Measurements from ENCODE around the gene DGCR2. TPM values are rescaled to one million over a fixed set of nuclear protein-coding genes. Genes with fewer than 3 reads are reported as not detected.

DGCR2 gene
- total and polyA plus RNA-seq, 2 experiments from 2014 or later, result 18.5 to 83.0 TPM

- ATAC-seq, result no peak
These were observed 82.4 kb downstream of the DGCR2 start for GRCh38 chr22:19039796-19040280.

More at GRCh38 chr22:19039796-19040280, 82.4 kb downstream of the DGCR2 start:
- H3K27me3 ChIP-seq (ENCODE audit: insufficient read depth), result no peaks in the 10 kb centered on the region
- Mint-ChIP-seq H3K9me3 (no peaks in the 10 kb centered on the region), H3K36me3 (ENCODE audit: low read depth) (peaks cover 19% of the 10 kb centered on the region), H3K27me3 (ENCODE audit: insufficient read depth, low read depth, poor library complexity) (peaks cover 12% of the 10 kb centered on the region), H3K27ac (no peak overlapping the region), H3K4me1 (peaks cover 3% of the 10 kb centered on the region; the same call in 2 of the 3 replicates), H3K4me3 (no peak overlapping the region)
- no peak overlapping the region for H3K4me2 ChIP-seq
- no peak overlapping the region for H2AFZ ChIP-seq
- H3K4me1 ChIP-seq (ENCODE audit: insufficient read depth), result no peaks in the 10 kb centered on the region; the same call in 1 of the 2 replicates
- H4K20me1 ChIP-seq (replicated peaks; ENCODE audit: insufficient read depth), result peaks cover 5% of the 10 kb centered on the region
- DNase-seq (ENCODE audit: low spot score), result no peak
- no peak overlapping the region for H3K27ac ChIP-seq (ENCODE audit: low read depth)
- TF ChIP-seq ZNF331 (CRISPR knock-in tag; IDR thresholded peaks at IDR 0.05; ENCODE audit: low read depth), result no peak
- TF ChIP-seq EZH2 (IDR thresholded peaks at IDR 0.05; ENCODE audit: low read depth, unreplicated experiment), result no peak
- TF ChIP-seq ZNF462 (CRISPR knock-in tag; IDR thresholded peaks at IDR 0.05), result no peak
- TF ChIP-seq, protein P1, sequence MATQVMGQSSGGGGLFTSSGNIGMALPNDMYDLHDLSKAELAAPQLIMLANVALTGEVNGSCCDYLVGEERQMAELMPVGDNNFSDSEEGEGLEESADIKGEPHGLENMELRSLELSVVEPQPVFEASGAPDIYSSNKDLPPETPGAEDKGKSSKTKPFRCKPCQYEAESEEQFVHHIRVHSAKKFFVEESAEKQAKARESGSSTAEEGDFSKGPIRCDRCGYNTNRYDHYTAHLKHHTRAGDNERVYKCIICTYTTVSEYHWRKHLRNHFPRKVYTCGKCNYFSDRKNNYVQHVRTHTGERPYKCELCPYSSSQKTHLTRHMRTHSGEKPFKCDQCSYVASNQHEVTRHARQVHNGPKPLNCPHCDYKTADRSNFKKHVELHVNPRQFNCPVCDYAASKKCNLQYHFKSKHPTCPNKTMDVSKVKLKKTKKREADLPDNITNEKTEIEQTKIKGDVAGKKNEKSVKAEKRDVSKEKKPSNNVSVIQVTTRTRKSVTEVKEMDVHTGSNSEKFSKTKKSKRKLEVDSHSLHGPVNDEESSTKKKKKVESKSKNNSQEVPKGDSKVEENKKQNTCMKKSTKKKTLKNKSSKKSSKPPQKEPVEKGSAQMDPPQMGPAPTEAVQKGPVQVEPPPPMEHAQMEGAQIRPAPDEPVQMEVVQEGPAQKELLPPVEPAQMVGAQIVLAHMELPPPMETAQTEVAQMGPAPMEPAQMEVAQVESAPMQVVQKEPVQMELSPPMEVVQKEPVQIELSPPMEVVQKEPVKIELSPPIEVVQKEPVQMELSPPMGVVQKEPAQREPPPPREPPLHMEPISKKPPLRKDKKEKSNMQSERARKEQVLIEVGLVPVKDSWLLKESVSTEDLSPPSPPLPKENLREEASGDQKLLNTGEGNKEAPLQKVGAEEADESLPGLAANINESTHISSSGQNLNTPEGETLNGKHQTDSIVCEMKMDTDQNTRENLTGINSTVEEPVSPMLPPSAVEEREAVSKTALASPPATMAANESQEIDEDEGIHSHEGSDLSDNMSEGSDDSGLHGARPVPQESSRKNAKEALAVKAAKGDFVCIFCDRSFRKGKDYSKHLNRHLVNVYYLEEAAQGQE (IDR thresholded peaks at IDR 0.05; ENCODE audit: unreplicated experiment), result no peak
- TF ChIP-seq CREB1 (CRISPR knock-in tag; IDR thresholded peaks at IDR 0.05; ENCODE audit: low read depth), result no peak
- H3F3A ChIP-seq (replicated peaks; ENCODE audit: low read depth), result no peaks in the 10 kb centered on the region
- H3K79me2 ChIP-seq (replicated peaks; ENCODE audit: insufficient read depth), result no peaks in the 10 kb centered on the region
- 0 out of 2 replicates have a peak, but pooled peaks cover 4% of the 10 kb centered on the region for H3K36me3 ChIP-seq (ENCODE audit: insufficient read depth)
- H3K9me2 ChIP-seq (ENCODE audit: insufficient read depth), result no peaks in the 10 kb centered on the region
- H3K4me3 ChIP-seq, result no peak overlapping the region

Data from GM23338 (cell line).